RPMI7951 (cell line): ENCODE measurements around the gene MARK1. TPM values are rescaled to one million over a fixed set of nuclear protein-coding genes. Genes with fewer than 3 reads are reported as not detected.
A peak's percentile ranks its signal among the peaks of the same experiment; 100 is the strongest.
"Not testable (repeated sequence)": the region's sequence is repeated elsewhere in the genome, so short reads cannot be mapped to it uniquely, and the experiment has no call there.

Source experiments
- DNase-seq: peaks from one replicate; pipeline ENCODE4 v3.0.0-alpha.2; 2012; ENCODE audit warnings: low read depth
- total RNA-seq: library from RNA; depleted of rRNA; stranded (reverse); fragments of >200 nt; shearing (Covaris generic); gene quantifications from 2 replicates; pipeline ENCODE4 v1.2.3, GENCODE V29; 2014

The MARK1 gene
- total RNA-seq, 1 experiment from 2014 or later = 3.7 TPM

DNA sequence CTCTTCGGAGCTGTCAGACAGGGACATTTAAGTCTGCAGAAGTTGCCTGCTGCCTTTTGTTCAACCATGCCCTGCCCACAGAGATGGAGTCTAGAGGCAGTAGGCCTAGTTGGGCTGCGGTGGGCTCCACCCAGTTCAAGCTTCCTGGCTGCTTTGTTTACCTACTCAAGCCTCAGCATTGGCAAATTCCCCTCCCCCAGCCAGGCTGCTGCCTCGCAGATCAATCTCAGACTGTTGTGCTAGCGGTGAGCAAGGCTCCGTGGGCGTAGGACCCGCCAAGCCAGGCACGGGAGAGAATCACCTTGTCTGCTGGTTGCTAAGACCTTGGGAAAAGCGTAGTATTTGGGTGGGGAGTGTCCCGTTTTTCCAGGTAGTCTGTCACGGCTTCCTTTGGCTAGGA, 83.2 kb downstream of the MARK1 start:
- not testable (repeated sequence) for DNase-seq

DNA sequence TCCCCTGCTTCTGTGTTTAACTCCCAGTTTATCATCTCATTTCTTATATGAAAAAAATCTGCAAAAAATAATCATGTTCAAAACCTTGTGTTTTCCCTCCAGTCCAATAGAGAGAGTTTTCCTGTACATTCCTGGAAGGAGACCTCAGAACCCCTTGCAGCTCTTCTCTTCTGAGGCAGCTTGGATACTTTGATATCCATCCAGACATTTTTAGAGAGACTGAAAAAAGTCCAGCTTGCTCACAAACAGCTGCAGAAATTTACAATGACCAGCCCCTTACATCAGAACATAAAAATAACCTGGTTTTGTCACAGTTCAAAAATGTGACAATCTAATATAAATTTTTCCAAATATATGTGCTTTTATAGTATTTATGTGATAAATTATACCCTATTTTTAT, 88.9 kb downstream of the MARK1 start:
- no peak for DNase-seq

DNA sequence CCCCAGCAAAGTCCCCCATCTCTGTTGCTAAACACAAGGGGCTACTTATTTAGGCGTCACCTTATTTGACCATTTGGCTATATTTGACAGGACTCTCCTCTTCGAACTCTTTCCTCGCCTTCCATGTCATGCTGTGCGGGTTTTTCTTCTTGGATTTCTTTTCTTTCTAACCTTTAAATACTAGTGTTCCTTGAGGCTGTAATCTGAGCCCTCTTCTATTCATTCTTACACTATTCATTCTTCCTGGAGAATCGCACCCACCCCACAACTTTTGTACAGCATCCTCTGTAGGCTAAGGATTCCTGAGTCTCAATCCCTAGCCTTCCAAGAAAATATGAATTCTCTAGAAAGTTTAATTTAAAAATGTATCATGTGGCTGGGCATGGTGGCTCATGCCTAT, 100.5 kb downstream of the MARK1 start:
- DNase-seq = no peak

DNA sequence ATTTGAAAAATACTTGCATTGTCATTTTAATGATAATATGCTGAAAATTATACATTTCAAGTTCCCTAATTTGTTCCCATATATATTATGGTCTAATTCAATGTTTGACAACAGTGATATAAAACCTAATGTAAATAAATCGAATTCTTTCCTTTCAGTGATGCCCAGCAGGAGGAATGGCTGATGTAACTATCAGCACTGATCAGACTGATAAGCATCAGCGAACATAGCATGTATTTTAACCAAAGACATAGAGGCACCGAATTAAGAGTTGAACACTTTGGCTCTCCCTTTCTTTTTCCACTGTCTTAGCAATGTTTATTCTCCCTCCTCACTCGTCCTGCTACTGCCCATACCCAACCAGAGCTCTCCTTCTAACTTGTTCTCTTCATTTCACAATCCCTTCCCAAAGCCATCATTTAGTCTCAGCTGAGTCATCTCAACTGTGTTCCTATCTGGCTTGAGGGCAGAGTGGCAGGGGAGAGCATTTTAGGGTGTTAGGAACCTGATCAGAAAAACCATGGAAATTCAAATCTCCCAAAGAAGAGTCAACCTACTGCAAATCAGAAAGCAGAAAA, 103.4 kb downstream of the MARK1 start:
- peak; percentile 35 for DNase-seq

DNA sequence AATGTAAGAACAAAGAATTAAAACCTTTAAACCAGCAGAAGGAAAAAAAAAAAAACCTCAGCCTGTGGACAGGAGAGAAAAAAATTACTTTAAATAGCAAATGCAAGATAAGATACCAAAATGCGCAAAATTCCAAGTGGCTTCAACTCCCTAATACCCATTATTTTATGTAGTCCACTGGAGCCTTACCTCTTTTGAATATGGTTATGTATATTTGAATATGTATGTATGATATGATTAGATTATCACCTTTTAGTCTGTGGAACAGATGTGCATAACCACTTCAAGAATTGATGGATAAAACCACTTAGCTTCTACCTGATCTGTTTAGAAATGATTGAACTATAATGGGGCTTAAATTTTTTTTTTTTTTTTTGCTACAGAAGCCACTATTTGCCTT, 109.8 kb downstream of the MARK1 start:
- DNase-seq = no peak

DNA sequence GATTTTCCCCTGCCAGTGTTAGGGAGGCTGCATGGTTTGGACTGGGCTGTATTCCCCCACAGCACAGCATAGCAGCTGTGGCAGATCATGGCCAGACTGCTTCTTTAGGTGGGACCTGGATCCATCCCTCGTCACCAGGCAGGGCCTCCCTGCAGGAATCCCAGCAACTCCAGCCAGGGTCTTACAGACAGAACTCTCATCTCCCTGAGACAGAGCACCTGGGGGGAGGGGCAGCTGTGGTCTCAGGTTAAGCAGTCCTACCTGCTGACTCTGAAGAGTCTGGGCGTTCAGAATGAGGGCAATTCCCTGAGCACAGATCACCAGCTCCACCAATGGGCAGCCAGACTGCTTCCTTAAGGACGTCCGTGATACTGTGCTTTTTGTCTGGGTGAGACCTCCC, 114.3 kb downstream of the MARK1 start:
- DNase-seq = no peak

- no peak for DNase-seq
Measured at GRCh38 chr1:220652995-220653394, 125.1 kb downstream of the MARK1 start.

- no peak for DNase-seq
Measured at GRCh38 chr1:220655509-220655908, 127.6 kb downstream of the MARK1 start.

DNA sequence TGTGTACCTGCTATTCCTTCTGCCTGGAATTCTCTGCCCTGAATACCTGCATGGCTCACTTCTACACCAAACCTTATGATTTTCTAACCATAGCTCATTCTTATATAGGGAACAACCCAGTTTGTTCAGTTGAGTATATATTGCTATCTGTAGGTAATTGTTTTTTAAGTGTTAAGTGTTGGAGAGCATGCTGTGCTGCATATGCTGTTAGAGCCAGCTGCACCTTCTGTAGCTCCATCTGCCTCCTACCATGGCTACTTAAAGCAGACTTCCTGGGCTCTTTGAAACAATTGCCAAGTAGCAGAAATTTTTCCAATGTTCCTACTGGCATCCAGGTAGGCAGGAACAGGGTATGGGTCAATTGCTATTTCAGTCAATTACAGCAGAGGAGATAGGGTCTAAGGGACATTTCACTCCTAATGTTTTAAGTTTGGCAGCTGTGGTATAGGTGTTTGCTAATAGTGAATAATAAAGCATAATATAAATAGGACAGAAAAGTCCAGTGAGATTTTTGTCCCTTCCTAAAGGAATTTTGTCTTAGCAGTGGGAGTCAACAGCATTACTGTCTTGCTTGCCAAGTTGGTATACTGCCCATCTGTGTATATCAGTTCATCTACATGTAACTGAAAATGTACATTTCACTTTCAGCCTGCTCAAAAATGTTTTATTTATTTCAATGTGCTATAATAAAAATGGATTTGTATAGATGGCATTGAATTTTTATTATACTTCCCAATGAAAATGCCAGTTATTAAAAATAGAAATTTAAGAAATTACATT, 128.2 kb downstream of the MARK1 start:
- DNase-seq = no peak

DNA sequence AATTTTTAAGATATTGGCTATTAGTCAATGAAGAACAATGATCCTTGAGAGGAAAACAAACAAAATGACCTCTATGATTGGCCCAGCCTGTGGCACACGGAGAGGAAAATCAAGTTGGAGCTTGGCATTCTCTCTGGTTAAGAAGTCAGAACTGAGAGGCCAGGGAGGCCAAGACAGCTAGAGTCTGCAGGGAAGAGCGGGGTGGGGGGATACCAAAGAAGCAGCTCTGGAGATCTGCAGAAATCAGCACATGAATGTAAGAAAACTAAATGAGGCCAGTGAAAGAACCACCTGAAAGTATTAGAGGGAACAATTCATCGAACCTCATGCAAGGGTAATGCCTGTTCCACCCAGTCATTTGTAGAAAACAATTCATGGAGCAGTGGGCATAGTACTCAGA, 138.4 kb downstream of the MARK1 start:
- DNase-seq = no peak

- no peak for DNase-seq
Measured at GRCh38 chr1:220669005-220669404, 141.1 kb downstream of the MARK1 start.

GRCh38 chr1:220670365-220670764, 142.4 kb downstream of the MARK1 start:
- no peak for DNase-seq

DNA sequence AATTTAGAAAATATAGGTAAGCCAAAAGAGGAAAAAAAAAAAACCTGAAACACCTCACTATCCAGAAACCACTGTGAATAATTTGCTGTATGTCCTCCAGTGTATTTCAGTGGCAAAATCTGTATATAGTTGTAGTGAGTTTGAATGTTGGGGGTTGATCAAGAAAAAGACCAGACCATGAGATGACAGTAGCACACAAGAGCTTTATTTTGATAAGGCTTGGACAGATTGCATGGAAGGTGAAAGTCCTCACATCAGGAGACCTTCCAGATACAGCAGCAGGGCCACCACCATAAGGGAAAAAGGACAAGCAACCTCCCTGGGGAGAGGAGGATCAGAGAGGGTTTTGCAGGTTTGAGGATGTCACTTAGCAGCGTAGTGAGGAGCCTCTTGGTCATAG, 146.0 kb downstream of the MARK1 start:
- DNase-seq = no peak

- DNase-seq = no peak
Measured at GRCh38 chr1:220677251-220677650, 149.3 kb downstream of the MARK1 start.

- DNase-seq = peak; percentile 46
Measured at GRCh38 chr1:220680085-220680687, 152.2 kb downstream of the MARK1 start.

DNA sequence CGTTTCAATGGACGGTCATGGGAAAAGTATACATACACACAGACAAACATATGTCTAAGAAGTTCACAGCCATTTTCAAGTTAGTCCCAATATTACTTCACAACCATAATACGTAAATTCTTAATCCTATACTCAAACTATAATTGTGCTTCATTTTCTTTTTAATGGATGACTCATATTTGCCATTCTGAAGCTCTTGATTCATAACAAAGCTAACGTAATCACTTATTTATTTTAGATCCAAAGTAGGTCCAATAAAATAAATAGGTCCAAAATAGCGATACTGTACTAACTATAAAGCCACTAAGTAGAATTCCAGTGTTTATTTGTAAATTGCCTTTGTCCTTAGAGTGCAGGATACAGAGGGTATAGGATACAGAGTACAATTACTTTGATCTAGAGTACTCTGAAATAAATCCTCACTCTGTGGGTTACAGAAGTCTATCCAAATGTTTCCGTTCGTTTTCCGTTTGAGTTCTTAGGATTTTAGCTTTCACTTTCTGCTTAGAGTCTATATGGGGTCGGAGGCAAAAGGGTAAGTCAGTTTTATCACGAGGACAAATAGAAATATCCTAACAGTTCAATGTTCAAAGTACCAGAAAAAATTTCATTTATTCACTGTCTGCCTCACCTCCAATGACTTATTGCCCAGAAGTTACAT, 153.4 kb downstream of the MARK1 start:
- DNase-seq = peak; percentile 39

DNA sequence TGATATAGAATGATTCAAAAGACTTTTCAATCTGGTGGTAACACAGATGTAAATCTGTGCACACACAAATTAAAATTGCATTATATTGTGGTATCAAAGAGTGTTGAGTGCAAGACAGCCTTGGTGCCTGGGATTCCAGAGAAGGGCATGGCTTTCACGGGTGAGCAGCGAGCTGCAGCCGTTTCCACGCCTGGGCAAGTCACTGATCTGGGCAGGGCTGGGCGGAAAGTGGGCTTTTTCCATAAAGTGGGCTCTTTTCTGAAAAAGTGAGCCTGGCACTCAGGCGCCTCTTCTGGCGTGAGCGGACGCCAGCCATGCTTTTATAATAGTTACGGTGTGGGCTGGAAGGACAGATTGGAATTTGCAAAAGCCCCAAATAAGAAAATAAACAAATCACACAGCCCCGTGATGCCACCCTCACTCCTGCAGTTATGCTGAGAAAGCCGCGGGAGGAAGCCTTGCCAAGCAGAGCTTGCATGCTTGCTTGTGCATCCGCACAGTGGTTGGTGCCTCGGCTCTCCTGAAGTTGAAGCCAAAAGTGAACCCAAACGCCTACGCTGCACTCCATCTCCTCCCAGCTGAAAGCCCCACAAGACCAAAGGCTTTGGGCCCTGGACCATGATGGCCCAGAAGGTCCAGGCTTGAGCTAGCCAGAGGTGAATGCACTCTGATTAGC, 155.1 kb downstream of the MARK1 start:
- DNase-seq = no peak

DNA sequence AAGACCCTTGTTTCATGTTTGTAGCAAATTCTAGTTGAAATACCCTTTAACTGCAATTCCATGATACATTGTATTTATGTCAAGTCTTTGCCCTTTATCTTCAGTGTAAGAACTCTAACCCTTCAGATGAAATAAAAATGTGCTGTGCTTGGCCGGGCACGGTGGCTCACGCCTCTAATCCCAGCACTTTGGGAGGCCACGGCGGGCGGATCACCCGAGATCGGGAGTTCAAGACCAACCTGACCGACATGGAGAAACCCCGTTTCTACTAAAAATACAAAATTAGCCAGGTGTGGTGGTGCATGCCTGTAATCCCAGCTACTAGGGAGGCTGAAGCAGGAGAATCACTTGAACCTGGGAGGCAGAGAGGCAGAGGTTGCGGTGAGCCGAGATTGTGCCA, 155.8 kb downstream of the MARK1 start:
- not testable (repeated sequence) for DNase-seq

DNA sequence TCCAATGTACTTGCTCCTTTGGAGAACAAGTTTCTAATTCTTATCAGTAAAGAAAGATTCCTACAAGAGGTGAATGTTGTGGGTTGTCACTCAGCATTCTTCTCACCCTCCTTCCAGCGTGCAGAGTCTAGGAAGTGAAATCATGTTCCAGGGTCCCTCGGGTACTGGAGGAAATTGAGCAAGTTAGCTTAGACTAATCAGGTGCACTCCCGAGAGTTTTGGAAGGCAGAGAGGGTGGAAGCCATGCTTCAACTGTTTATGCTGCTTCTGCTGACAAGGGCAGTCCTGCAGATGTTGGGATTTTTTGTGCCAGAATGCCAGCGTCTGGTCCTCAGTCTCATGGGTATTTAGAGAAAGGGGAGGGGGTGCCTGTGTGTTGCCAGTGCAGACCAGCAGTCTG, 157.0 kb downstream of the MARK1 start:
- DNase-seq = no peak

DNA sequence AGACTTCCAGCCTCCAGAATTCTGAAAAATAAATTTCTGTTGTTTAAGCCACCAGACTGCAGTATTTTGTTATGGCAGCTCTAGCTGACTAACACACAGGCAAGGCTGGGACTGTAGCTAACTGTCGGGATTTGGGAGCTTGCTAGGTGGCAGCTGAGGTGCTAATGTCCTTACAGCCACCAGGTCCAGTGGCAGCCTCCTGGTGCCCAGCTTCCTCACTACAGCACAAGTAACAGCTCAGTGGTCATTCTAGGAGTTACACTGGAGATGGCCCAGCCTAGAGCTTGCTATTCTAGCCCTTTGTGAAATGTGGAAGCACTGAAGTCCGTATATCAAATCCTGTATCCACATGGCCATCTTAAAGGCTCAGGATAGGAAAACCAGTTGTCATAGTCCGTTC, 157.9 kb downstream of the MARK1 start:
- DNase-seq = no peak

DNA sequence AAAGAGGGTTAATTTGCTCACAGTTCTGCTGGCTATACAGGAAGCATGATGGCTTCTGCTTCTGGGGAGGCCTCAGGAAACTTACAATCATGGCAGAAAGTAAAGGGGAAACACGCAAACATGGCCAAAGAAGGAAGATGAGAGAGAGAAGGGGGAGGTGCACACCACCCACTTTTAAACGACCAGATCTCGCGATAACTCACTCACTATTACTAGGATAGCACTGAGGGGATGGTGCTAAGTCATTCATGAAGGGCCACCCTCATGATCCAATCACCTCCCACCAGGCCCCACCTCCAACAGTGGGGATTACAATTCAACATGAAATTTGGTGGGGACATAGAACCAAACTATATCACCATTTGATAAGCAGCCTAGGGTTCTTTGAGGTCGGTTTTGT, 159.9 kb downstream of the MARK1 start:
- no peak for DNase-seq

- DNase-seq = no peak
Measured at GRCh38 chr1:220689666-220690065, 161.7 kb downstream of the MARK1 start.
